ENCODE results near the gene ZBTB42. TPM values are rescaled to one million over a fixed set of nuclear protein-coding genes. Genes with fewer than 3 reads are reported as not detected.
A peak's percentile ranks its signal among the peaks of the same experiment; 100 is the strongest.

ZBTB42 gene
- total and polyA plus RNA-seq, 12 donors, result 1.8 to 9.2 (median 5.9) TPM

DNA sequence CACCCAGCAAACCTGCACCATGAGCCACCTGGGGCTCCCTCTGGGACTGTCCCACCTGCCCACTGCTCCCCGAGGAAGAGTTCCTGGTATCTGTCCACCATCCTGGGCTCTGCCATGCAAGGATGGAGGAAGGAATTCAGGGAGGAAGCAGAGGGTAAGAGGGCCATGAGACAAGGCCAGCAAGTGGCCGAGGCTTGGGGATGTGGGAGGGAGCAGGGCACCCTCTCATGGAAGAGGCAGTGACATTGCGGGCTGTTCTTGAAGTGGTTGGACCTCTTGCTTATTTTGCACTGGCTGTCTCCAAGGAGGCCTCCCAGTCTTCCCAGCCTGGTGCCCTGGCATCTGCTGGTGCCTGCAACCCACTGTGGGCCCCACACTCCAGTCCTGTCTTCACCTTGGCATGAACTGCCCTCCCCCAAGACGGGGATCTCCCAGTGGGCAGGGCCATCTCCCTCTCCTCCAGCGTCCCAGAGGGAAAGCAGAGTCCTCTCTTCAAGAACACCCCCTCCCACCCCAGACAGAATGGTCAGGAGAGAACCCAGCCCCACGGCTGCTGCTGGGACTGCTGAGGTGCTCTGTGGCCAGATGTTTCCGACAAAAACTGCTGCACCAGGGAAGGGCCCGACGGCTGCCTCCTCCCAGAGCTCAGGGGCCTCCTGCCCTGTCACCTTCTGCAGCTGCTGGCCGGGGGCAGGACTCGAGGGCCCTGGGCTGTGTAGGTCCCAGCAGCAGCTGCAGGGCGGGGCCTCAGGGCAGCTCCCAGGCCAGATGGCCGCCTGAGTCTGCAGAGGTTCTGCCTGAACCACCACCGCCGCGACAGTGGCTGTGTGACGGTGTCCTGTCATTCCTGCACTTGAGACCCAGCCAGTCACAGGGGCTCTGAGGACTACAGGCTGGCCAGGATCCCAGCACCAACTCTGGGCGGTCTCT, 3.5 kb upstream of the ZBTB42 start:
- Histone ChIP-seq H3K27ac (peak overlapping the region in 8 of 10 donors; percentile 7 to 99 (median 68)), H3K9me3 (no peaks in the 10 kb centered on the region), H3K27me3 (no peaks in the 10 kb centered on the region), H3K36me3 (peaks cover 0 to 3% (median 0%) of the 10 kb centered on the region in 9 donors), H3K4me3 (no peak overlapping the region), H3K4me1 (peaks cover 32 to 78% (median 71%) of the 10 kb centered on the region in 9 donors)
- ATAC-seq (peak in 5 of 8 donors; percentile 3 to 33 (median 9)), DNase-seq (peak; percentile 50 to 61)
- TF ChIP-seq, protein P1, sequence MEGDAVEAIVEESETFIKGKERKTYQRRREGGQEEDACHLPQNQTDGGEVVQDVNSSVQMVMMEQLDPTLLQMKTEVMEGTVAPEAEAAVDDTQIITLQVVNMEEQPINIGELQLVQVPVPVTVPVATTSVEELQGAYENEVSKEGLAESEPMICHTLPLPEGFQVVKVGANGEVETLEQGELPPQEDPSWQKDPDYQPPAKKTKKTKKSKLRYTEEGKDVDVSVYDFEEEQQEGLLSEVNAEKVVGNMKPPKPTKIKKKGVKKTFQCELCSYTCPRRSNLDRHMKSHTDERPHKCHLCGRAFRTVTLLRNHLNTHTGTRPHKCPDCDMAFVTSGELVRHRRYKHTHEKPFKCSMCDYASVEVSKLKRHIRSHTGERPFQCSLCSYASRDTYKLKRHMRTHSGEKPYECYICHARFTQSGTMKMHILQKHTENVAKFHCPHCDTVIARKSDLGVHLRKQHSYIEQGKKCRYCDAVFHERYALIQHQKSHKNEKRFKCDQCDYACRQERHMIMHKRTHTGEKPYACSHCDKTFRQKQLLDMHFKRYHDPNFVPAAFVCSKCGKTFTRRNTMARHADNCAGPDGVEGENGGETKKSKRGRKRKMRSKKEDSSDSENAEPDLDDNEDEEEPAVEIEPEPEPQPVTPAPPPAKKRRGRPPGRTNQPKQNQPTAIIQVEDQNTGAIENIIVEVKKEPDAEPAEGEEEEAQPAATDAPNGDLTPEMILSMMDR (IDR thresholded peaks at IDR 0.05), result no peak
- intact Hi-C loops (cut with DNase I), result no loop called here
- WGBS, 2 donors, result 32 to 37% methylated on average over 18 of the region's 18 CpGs

DNA sequence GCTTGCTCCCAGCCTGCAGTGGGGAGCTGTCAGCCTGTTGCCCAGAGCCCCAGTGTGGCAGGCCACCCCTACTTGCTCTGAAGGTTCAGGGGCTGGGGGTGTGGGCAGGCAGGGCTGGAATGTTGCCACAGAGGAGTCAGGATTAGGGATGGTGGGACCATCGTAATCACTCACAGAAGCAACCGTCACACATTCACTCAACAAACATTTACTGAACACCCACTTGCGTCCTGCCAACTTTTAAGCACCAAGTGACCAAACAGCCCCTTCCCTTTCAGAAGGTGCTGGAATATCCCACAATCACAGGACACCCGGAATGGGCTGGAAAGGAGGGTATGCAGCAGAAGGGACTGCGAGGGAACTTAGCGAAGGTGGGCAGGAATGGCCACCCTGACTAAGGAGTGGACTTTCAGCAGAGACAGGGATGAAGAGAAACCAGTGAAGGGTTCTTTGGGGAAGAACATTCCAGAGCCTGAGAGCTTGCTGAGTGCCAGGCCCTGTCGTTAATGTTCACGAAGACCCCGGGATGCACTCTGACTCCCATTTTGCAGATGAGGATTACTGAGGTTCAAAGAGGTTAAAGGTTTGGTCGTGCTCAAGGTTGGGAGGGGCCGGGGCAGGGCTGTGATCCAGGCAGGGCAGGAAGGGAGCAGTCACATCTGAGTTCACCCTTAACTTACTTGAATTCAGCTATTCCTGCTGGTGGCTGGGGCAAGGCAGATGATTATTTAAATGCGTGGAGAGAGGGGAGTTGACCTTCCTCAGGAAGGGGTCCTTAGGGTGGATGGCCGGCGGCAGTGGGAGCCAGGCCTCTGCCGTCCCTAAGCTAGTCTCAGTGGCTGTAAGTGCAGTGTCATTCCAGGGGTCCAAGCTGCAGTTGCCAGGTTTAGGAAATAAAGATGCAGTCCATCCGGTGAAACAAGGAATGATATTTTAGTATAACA, 2.3 kb upstream of the ZBTB42 start:
- Histone ChIP-seq H3K4me3 (no peak overlapping the region), H3K36me3 (no peaks in the 10 kb centered on the region), H3K27ac (peak overlapping the region in 9 of 10 donors; percentile 89 to 99 (median 96)), H3K4me1 (peaks cover 24 to 75% (median 63%) of the 10 kb centered on the region in 9 donors), H3K9me3 (no peaks in the 10 kb centered on the region), H3K27me3 (no peaks in the 10 kb centered on the region)
- intact Hi-C loops (cut with DNase I), result no loop called here
- 72 to 82% methylated on average over 16 of the region's 16 CpGs for WGBS, 2 donors
- TF ChIP-seq, protein P1 (IDR thresholded peaks at IDR 0.05), result no peak
- DNase-seq (no peak), ATAC-seq (no peak)

DNA sequence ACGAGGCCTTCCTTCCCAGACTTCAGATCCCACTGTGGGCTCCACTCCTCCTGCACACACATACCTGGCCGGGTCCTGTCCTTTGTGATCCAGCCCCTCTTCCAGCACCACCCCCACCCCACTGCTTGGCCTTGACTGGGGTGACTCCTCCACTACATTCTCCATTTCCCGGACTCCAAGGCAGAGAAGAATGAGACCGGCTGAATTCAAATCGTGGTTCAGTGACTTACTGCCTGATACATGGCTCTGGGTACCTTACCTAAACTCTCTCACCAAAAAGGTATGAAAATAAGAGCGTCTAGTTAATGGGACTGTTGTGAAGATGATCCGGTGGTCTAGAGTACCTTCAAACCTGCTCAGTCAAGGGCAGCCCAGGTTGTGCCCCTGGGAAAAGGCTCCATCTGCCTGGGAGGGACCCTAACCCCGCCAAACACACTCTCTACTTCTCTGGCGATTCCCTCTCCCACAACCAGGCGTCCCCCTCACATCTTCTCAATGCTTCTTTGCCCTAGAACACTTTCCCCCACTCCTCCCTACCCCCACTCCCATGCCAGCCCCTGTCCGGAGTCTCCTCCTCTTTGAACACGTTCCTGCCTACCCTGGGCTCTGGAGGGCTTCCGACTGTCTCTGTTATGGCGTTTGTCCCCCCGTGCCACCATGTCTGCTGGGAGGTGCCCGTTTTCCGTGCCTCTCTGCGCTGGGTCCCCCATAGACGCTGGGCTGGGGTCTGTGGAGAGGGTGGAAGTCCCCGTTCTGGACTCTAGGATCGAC, 1.5 kb upstream of the ZBTB42 start:
- intact Hi-C loops (cut with DNase I), result no loop called here
- H3K4me3 ChIP-seq, result peak overlapping the region in 9 of 10 donors; percentile 37 to 99 (median 69)
- TF ChIP-seq, protein P1 (IDR thresholded peaks at IDR 0.05), result peak in 1 of 9 donors; percentile 11
- ATAC-seq (peak in 2 of 8 donors; percentile 4 to 7), DNase-seq (no peak)
- H3K4me1 ChIP-seq, result peaks cover 17 to 69% (median 54%) of the 10 kb centered on the region in 9 donors
- H3K9me3 ChIP-seq, result no peaks in the 10 kb centered on the region
- H3K27ac ChIP-seq, result peak overlapping the region; percentile 84 to 99 (median 96)
- H3K36me3 ChIP-seq, result no peaks in the 10 kb centered on the region
- H3K27me3 ChIP-seq, result no peaks in the 10 kb centered on the region
- WGBS, 2 donors, result 38 to 43% methylated on average over 21 of the region's 21 CpGs

Measured in heart right ventricle (tissue), 16 donors.